MM.1S (cell line): ENCODE data around the gene MCCC2.
"Not testable (repeated sequence)": the region's sequence is repeated elsewhere in the genome, so short reads cannot be mapped to it uniquely, and the experiment has no call there.

Experiments
- CTCF ChIP-seq: fragments of 300-600 bp; sonication (generic); IDR thresholded peaks from 2 replicates; pipeline ENCODE4 v1.5.1; 2016; ENCODE audit warnings: antibody characterized with exemption, low read length, mixed read lengths
- EZH2phosphoT487 ChIP-seq: fragments of 300-600 bp; sonication (generic); IDR thresholded peaks from 2 replicates; pipeline ENCODE4 v1.6.1; 2018; ENCODE audit warnings: antibody characterized with exemption, low read length

- TF ChIP-seq CTCF, EZH2phosphoT487: not testable (repeated sequence)
Measured at GRCh38 chr5:71577839-71578238, 9.3 kb upstream of the MCCC2 start.
